ENCODE measurements around the gene SATB2. TPM values are rescaled to one million over a fixed set of nuclear protein-coding genes. Genes with fewer than 3 reads are reported as not detected.

Gene SATB2
- total RNA-seq, 1 experiment from 2014 or later: 13.8 TPM

GRCh38 chr2:199325881-199326280, 131.9 kb downstream of the SATB2 start:
- H3K36me3 ChIP-seq (ENCODE audit: control insufficient read depth in 1 of 2, insufficient read depth in 2 of 2, low read length in 2 of 2): peaks cover 2 to 6% of the 10 kb centered on the region in 2 experiments; a peak in 3 of 4 replicates
- no peaks in the 10 kb centered on the region for H3K4me1 ChIP-seq (ENCODE audit: control insufficient read depth in 1 of 2, insufficient read depth in 2 of 2, low read length in 2 of 2)
- H3K9me3 ChIP-seq (ENCODE audit: control insufficient read depth in 1 of 2, insufficient read depth in 1 of 2, low read depth in 1 of 2, low read length in 2 of 2): no peaks in the 10 kb centered on the region
- BruUV-seq (replicated peaks): no TSS peak
- CTCF ChIA-PET: no interaction called here
- TF ChIP-seq ELF1 (IDR thresholded peaks at IDR 0.05; ENCODE audit: borderline replicate concordance, low read depth): no peak
- TF ChIP-seq ATF3 (IDR thresholded peaks at IDR 0.05): no peak
- TF ChIP-seq ZBTB33 (IDR thresholded peaks at IDR 0.05; ENCODE audit: extremely low read depth, insufficient replicate concordance, low read length): no peak
- TF ChIP-seq TCF7L2 (IDR thresholded peaks at IDR 0.05; ENCODE audit: borderline replicate concordance, extremely low read depth, insufficient read depth, insufficient read length): no peak
- TF ChIP-seq CBX3 (IDR thresholded peaks at IDR 0.05; ENCODE audit: low read depth): no peak
- TF ChIP-seq ZFX (IDR thresholded peaks at IDR 0.05): no peak
- no peak for TF ChIP-seq SIN3A (IDR thresholded peaks at IDR 0.05; ENCODE audit: low read depth)
- no peak for TF ChIP-seq CEBPB (IDR thresholded peaks at IDR 0.05; ENCODE audit: low read depth)
- no peak overlapping the region for H2AFZ ChIP-seq (ENCODE audit: low read depth, low read length, poor library complexity, severe bottlenecking)
- RAD21 ChIA-PET (ENCODE audit: low non-redundant PET in 1 of 2, low total read pairs in 2 of 2, uncharacterized antibody in 2 of 2, unreplicated experiment in 2 of 2): no interaction called here
- H3K27me3 ChIP-seq (ENCODE audit: insufficient read depth, low read length): no peaks in the 10 kb centered on the region
- no peaks in the 10 kb centered on the region; the same call in 1 of the 2 replicates for H4K20me1 ChIP-seq (ENCODE audit: insufficient read depth)
- intact Hi-C loops (cut with micrococcal nuclease): no loop called here
- H3K4me3 ChIP-seq (replicated peaks in 1 of 2; ENCODE audit: low read depth in 1 of 2, low read length in 2 of 2): no peak overlapping the region
- H3K79me2 ChIP-seq (ENCODE audit: insufficient read depth, low read length): no peaks in the 10 kb centered on the region
- H3K27ac ChIP-seq (ENCODE audit: low read depth, low read length): no peak overlapping the region
- H3K9me2 ChIP-seq (ENCODE audit: insufficient read depth): no peaks in the 10 kb centered on the region
- no peak overlapping the region for H3K9ac ChIP-seq (ENCODE audit: low read length)
- ATAC-seq: no peak
- POLR2A ChIA-PET: no interaction called here
- H3K4me2 ChIP-seq (ENCODE audit: low read length): no peak overlapping the region
- no peak for DNase-seq (ENCODE audit: low read depth, low spot score)

GRCh38 chr2:199322151-199322550, 135.6 kb downstream of the SATB2 start:
- DNase-seq (ENCODE audit: low read depth, low spot score): no peak
- Histone ChIP-seq H3K27me3 (ENCODE audit: insufficient read depth, low read length) (no peaks in the 10 kb centered on the region), H3K9me3 (ENCODE audit: control insufficient read depth in 1 of 2, insufficient read depth in 1 of 2, low read depth in 1 of 2, low read length in 2 of 2) (no peaks in the 10 kb centered on the region), H3K9ac (ENCODE audit: low read length) (no peak overlapping the region), H3K4me2 (ENCODE audit: low read length) (no peak overlapping the region), H4K20me1 (ENCODE audit: insufficient read depth) (no peaks in the 10 kb centered on the region; the same call in 1 of the 2 replicates), H3K9me2 (ENCODE audit: insufficient read depth) (no peaks in the 10 kb centered on the region), H3K4me1 (ENCODE audit: control insufficient read depth in 1 of 2, insufficient read depth in 2 of 2, low read length in 2 of 2) (no peaks in the 10 kb centered on the region), H3K4me3 (replicated peaks in 1 of 2; ENCODE audit: low read depth in 1 of 2, low read length in 2 of 2) (no peak overlapping the region), H3K36me3 (ENCODE audit: control insufficient read depth in 1 of 2, insufficient read depth in 2 of 2, low read length in 2 of 2) (peaks cover 0 to 2% of the 10 kb centered on the region in 2 experiments; a peak in 1 of 4 replicates), H3K79me2 (ENCODE audit: insufficient read depth, low read length) (no peaks in the 10 kb centered on the region), H3K27ac (ENCODE audit: low read depth, low read length) (no peak overlapping the region), H2AFZ (ENCODE audit: low read depth, low read length, poor library complexity, severe bottlenecking) (no peak overlapping the region)
- no TSS peak for BruUV-seq (replicated peaks)
- intact Hi-C loops (cut with micrococcal nuclease): no loop called here
- ChIA-PET CTCF (no interaction called here), POLR2A (no interaction called here), RAD21 (ENCODE audit: low non-redundant PET in 1 of 2, low total read pairs in 2 of 2, uncharacterized antibody in 2 of 2, unreplicated experiment in 2 of 2) (no interaction called here)
- TF ChIP-seq ELF1 (IDR thresholded peaks at IDR 0.05; ENCODE audit: borderline replicate concordance, low read depth) (no peak), ZFX (IDR thresholded peaks at IDR 0.05) (no peak)
- no peak for ATAC-seq

Data from HCT116 (cell line).